H1 (cell line): Measurements from ENCODE around the gene ENO2. TPM values are rescaled to one million over a fixed set of nuclear protein-coding genes. Genes with fewer than 3 reads are reported as not detected.

ENCODE experiments used
- CEBPB ChIP-seq: IDR thresholded peaks from 2 replicates; pipeline ENCODE4 v1.6.1; 2012; ENCODE audit warnings: low read depth, low read length
- CHD2 ChIP-seq: IDR thresholded peaks from 2 replicates; pipeline ENCODE4 v1.6.1; 2012; ENCODE audit warnings: low read length, improper control_type of control experiment
- CTBP2 ChIP-seq: IDR thresholded peaks from 2 replicates; pipeline ENCODE4 v1.7.0; 2011; ENCODE audit warnings: borderline replicate concordance, mild to moderate bottlenecking, moderate library complexity, mixed read lengths, low read length; ENCODE audit not compliant: insufficient read depth, insufficient read length
- SRF ChIP-seq: IDR thresholded peaks from 2 replicates; pipeline ENCODE4 v1.6.1; 2011; ENCODE audit warnings: mild to moderate bottlenecking, low read depth, low read length, moderate library complexity
- polyA plus RNA-seq, 7 experiments: library from polyadenylated mRNA; depleted of rRNA in 3 of 7; stranded (reverse) in 5 of 7; unstranded in 2 of 7; fragments of >200 nt in 5 of 7; fragments of 200-250 nt in 2 of 7; gene quantifications; 1 replicate in 5 of 7; 2 replicates in 1 of 7; 4 replicates in 1 of 7; pipeline versions ENCODE4 v1.2.1 to v1.2.3, GENCODE V29; 2011 to 2013; ENCODE audit warnings: missing spikeins in 2 of 7, mixed read lengths in 2 of 7
- total RNA-seq: library from RNA; stranded (reverse); fragmentation: NEBNext Ultra II Directional; extraction: Animal tissue kit (Norgen Biotek cat#: 25700); gene quantifications from 2 replicates; pipeline ENCODE4 v1.2.1, GENCODE V29; 2021

Gene ENO2
- total and polyA plus RNA-seq, 2 of the 8 experiments (the other 6 are each of a cell fraction or from before 2014, with no cell fraction given), result 92.4 to 102 TPM

- no peak for TF ChIP-seq CTBP2
- no peak for TF ChIP-seq CHD2
- no peak for TF ChIP-seq CEBPB
- no peak for TF ChIP-seq SRF
These were observed 41.8 kb downstream of the ENO2 start (continued) for GRCh38 chr12:6956021-6956727.
